GM13977 (cell line): Measurements from ENCODE around the gene NLN.

ENCODE experiments used
- DNase-seq: peaks from one replicate; pipeline ENCODE4 v3.0.0; 2012; ENCODE audit warnings: low spot score
- CTCF ChIP-seq: IDR thresholded peaks from 2 replicates; pipeline ENCODE4 v1.5.1; 2012; ENCODE audit warnings: mild to moderate bottlenecking, control low read depth; ENCODE audit not compliant: insufficient read depth; ENCODE audit errors: extremely low read depth, missing control alignments
- in situ Hi-C: fragments of 300-500 bp; cut with MboI; formaldehyde crosslinking; loops from one replicate; pipeline ENCODE4 v1.12.0; 2022; ENCODE audit warnings: low sequenced_read_pairs, low pct_unique_long_range_greater_than_20kb, mixed read lengths, inconsistent platforms; ENCODE audit not compliant: unreplicated experiment

NLN gene

GRCh38 chr5:65742565-65743231 lies 20.7 kb downstream of the NLN start:
- TF ChIP-seq CTCF, result peak; percentile 63
- DNase-seq, result peak; percentile 66
- in situ Hi-C loops, result no loop called here

- in situ Hi-C loops, result no loop called here
- no peak for TF ChIP-seq CTCF
- DNase-seq, result no peak
Observed at GRCh38 chr5:65749221-65749844, 27.3 kb downstream of the NLN start.

GRCh38 chr5:65749956-65750355 lies 28.0 kb downstream of the NLN start:
- DNase-seq, result no peak
- in situ Hi-C loops, result no loop called here
- TF ChIP-seq CTCF, result no peak

GRCh38 chr5:65750938-65751337 lies 28.9 kb downstream of the NLN start:
- in situ Hi-C loops, result no loop called here
- DNase-seq, result no peak
- TF ChIP-seq CTCF, result no peak

- DNase-seq, result no peak
- no peak for TF ChIP-seq CTCF
- in situ Hi-C loops, result no loop called here
Observed at GRCh38 chr5:65753189-65753588, 31.2 kb downstream of the NLN start.

- in situ Hi-C loops, result no loop called here
- no peak for TF ChIP-seq CTCF
- DNase-seq, result no peak
Observed at GRCh38 chr5:65758546-65759144, 36.6 kb downstream of the NLN start.
